IPS-20b (cell line): ENCODE results near the gene FAM83F.
"Not testable (repeated sequence)": the region's sequence is repeated elsewhere in the genome, so short reads cannot be mapped to it uniquely, and the experiment has no call there.

ENCODE experiments used
- H3K27ac ChIP-seq: one replicate; pipeline ENCODE4 v1.5.1; 2013; ENCODE audit warnings: low read length
- H3K27me3 ChIP-seq: 2 replicates; pipeline ENCODE4 v1.6.1; 2013; ENCODE audit warnings: mild to moderate bottlenecking, low read length, inconsistent platforms; ENCODE audit not compliant: insufficient read depth
- H3K36me3 ChIP-seq: 2 replicates; pipeline ENCODE4 v1.6.1; 2013; ENCODE audit warnings: low read depth, mild to moderate bottlenecking, inconsistent platforms, low read length, moderate library complexity; ENCODE audit not compliant: insufficient read depth
- H3K4me1 ChIP-seq: 2 replicates; pipeline ENCODE4 v1.6.1; 2013; ENCODE audit warnings: mild to moderate bottlenecking, control low read depth, inconsistent platforms, low read length, moderate library complexity; ENCODE audit not compliant: insufficient read depth
- H3K4me3 ChIP-seq: 2 replicates; pipeline ENCODE4 v1.5.1; 2013; ENCODE audit warnings: mild to moderate bottlenecking, low read length, inconsistent platforms
- H3K9ac ChIP-seq: 2 replicates; pipeline ENCODE4 v1.6.1; 2013; ENCODE audit warnings: low read depth, mild to moderate bottlenecking, inconsistent platforms, low read length, moderate library complexity
- H3K9me3 ChIP-seq: 2 replicates; pipeline ENCODE4 v1.6.1; 2013; ENCODE audit warnings: mild to moderate bottlenecking, low read depth, low read length, inconsistent platforms; ENCODE audit not compliant: insufficient read depth

The FAM83F gene

DNA sequence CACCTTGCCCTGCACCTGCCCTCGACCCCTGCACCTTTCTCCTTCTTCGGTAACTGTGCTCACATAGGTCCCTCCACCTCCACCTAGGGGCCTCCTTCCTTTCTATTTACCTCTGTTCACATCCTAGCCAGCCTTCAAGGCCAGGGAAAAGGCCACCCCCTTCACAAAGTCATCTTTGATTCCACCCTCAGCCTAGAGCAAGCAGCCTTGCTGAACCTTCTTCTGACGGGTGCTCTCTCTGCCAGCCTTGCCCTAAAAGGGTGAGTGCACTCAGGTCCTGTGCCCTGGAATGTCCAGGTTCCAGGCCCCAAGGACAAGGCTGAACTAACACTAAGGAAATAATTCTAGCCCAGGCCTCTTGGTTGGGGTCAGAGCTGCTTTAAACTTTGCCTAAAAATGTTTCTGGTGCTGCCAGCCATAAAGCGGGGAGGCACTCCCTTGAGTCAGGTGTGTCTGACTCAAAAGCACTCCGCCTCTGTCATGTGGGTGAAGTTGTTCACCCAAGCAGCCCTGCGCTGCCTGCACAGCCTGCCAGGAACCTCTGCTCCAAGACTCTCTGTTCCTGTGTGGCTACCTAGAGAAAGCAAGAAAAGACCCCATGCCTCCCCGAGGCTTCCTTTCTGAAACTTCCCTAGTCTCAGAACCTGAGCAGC, 9.2 kb upstream of the FAM83F start:
- Histone ChIP-seq H3K9ac (no peak overlapping the region), H3K4me3 (no peak overlapping the region), H3K27me3 (peaks cover 39% of the 10 kb centered on the region), H3K9me3 (no peaks in the 10 kb centered on the region), H3K4me1 (no peaks in the 10 kb centered on the region; the same call in 1 of the 2 replicates), H3K27ac (no peak overlapping the region), H3K36me3 (no peaks in the 10 kb centered on the region)

GRCh38 chr22:39988386-39989114, 6.2 kb upstream of the FAM83F start:
- Histone ChIP-seq H3K27ac (no peak overlapping the region), H3K36me3 (no peaks in the 10 kb centered on the region), H3K9ac (no peak overlapping the region), H3K4me3 (no peak overlapping the region), H3K27me3 (peaks cover 54% of the 10 kb centered on the region), H3K4me1 (no peaks in the 10 kb centered on the region; the same call in 1 of the 2 replicates), H3K9me3 (no peaks in the 10 kb centered on the region)

DNA sequence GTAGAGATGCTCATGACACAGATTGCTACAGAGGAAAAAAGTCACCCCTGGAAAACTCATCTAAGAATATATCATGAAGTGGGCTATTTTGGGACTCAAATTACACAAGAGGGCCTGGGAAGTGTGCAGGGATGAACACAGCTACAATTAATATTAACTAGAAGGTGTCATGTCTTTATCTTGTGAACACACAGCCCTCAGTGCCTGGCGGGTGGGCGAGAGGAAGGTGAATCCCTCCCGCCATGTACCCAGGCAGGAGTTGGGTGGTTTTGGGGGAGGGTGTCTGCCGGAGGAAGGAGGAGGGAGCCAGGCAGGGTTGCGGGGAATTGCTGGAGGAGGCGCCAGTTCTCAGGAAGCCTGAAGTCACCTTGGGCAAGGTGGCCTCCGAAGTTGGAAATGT, 5.1 kb upstream of the FAM83F start:
- Histone ChIP-seq H3K27me3 (peaks cover 64% of the 10 kb centered on the region), H3K9ac (no peak overlapping the region), H3K4me3 (no peak overlapping the region), H3K36me3 (no peaks in the 10 kb centered on the region), H3K27ac (no peak overlapping the region), H3K4me1 (peaks cover 6% of the 10 kb centered on the region; the same call in 1 of the 2 replicates), H3K9me3 (no peaks in the 10 kb centered on the region)

GRCh38 chr22:39990686-39991085, 4.1 kb upstream of the FAM83F start:
- Histone ChIP-seq H3K9ac (no peak overlapping the region), H3K4me1 (peaks cover 7% of the 10 kb centered on the region; the same call in 1 of the 2 replicates), H3K36me3 (no peaks in the 10 kb centered on the region), H3K27ac (no peak overlapping the region), H3K4me3 (no peak overlapping the region), H3K9me3 (no peaks in the 10 kb centered on the region), H3K27me3 (peaks cover 66% of the 10 kb centered on the region)

- Histone ChIP-seq H3K9me3 (no peaks in the 10 kb centered on the region), H3K4me3 (no peak overlapping the region), H3K36me3 (no peaks in the 10 kb centered on the region), H3K27me3 (peaks cover 67% of the 10 kb centered on the region), H3K9ac (no peak overlapping the region), H3K4me1 (peaks cover 13% of the 10 kb centered on the region), H3K27ac (no peak overlapping the region)
Measured at GRCh38 chr22:39991159-39991860, 3.4 kb upstream of the FAM83F start.

GRCh38 chr22:39992088-39992826, 2.5 kb upstream of the FAM83F start:
- H3K9ac ChIP-seq: no peak overlapping the region
- H3K27ac ChIP-seq: no peak overlapping the region
- no peaks in the 10 kb centered on the region for H3K36me3 ChIP-seq
- H3K4me1 ChIP-seq: peaks cover 23% of the 10 kb centered on the region
- H3K27me3 ChIP-seq: peaks cover 63% of the 10 kb centered on the region
- H3K4me3 ChIP-seq: no peak overlapping the region
- no peaks in the 10 kb centered on the region for H3K9me3 ChIP-seq

DNA sequence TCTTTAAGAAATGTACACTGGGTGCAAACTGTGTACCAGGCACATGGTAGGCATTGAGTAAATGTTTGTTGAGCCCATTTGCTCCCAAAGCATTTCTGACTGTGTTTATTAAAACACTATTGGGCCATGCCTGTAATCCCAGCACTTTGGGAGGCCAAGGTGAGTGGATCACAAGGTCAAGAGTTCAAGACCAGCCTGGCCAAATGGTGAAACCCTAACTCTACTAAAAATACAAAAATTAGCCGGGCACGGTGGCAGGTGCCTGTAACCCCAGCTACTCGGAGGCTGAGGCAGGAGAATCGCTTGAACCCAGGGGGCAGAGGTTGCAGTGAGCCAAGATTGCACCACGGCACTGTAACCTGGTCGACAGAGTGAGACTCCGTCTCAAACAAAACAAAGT, 1.9 kb upstream of the FAM83F start:
- not testable (repeated sequence) for H3K9me3 ChIP-seq, H3K9ac ChIP-seq, H3K36me3 ChIP-seq, H3K4me3 ChIP-seq, H3K27ac ChIP-seq
- Histone ChIP-seq H3K4me1 (peaks cover 29% of the 10 kb centered on the region), H3K27me3 (peaks cover 62% of the 10 kb centered on the region)

- Histone ChIP-seq H3K9ac (no peak overlapping the region; the same call in 1 of the 2 replicates), H3K9me3 (no peaks in the 10 kb centered on the region)
Measured at GRCh38 chr22:39994041-39994565, 651 bp upstream of the FAM83F start.

GRCh38 chr22:39995393-39996252, 869 bp downstream of the FAM83F start:
- Histone ChIP-seq H3K27ac (no peak overlapping the region), H3K4me1 (peaks cover 43% of the 10 kb centered on the region), H3K4me3 (peak overlapping the region; percentile 71), H3K9me3 (no peaks in the 10 kb centered on the region), H3K27me3 (peaks cover 42% of the 10 kb centered on the region), H3K9ac (peak overlapping the region; percentile 59; the same call in 1 of the 2 replicates), H3K36me3 (no peaks in the 10 kb centered on the region)

More at GRCh38 chr22:39994041-39994565, 651 bp upstream of the FAM83F start:
- Histone ChIP-seq H3K36me3 (no peaks in the 10 kb centered on the region), H3K4me1 (peaks cover 39% of the 10 kb centered on the region), H3K27me3 (peaks cover 51% of the 10 kb centered on the region), H3K4me3 (peak overlapping the region; percentile 55; the same call in 1 of the 2 replicates), H3K27ac (no peak overlapping the region)

DNA sequence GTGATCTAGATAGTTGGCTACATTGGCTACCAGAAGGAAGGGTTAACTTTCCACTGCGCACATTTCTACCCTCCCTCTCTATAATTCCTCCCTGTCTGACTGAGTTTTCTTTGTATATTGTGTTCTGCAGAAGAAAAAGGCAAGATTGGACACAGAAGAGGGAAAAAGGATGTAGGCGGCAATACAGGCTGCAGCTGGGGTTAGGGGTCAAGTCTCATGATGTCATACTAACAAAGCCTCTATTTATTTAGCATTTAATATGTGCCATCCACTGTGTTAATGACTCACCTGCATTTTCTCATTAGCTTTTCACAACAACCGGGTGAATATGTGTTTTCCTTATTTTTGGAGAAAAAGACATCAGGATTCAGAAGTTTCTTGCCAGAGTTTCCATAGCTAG, 2.0 kb downstream of the FAM83F start:
- H3K9me3 ChIP-seq: no peaks in the 10 kb centered on the region
- peaks cover 42% of the 10 kb centered on the region for H3K27me3 ChIP-seq
- H3K4me1 ChIP-seq: peaks cover 52% of the 10 kb centered on the region
- H3K4me3 ChIP-seq: peak overlapping the region; percentile 71; the same call in 1 of the 2 replicates
- no peaks in the 10 kb centered on the region for H3K36me3 ChIP-seq
- no peak overlapping the region for H3K27ac ChIP-seq
- H3K9ac ChIP-seq: peak overlapping the region; percentile 65; the same call in 1 of the 2 replicates
